ENCODE results near the gene NUDT6. TPM values are rescaled to one million over a fixed set of nuclear protein-coding genes. Genes with fewer than 3 reads are reported as not detected.

Gene NUDT6
- total RNA-seq, 1 donor from 2014 or later: 13.9 TPM

DNA sequence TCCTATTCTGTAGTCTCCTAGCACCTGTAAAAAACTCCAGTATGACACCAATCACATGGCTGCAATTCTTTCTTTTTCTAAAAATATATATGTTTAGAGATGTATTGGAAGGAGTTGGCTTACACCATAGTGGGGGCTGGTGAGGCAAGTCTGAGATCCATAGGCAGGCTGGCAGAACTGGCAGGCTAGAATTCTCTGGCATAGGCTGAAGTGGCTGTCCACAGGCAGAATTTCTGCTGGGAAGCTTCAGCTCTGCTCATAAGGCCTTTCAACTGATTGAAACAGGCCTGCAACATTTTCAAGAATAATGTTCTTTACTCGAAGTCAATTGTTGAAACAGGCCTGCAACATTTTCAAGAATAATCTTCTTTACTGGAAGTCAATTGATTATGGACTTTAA lies 58.8 kb downstream of the NUDT6 start:
- Histone ChIP-seq H3K27ac (replicated peaks) (no peak overlapping the region), H3K27me3 (ENCODE audit: low read depth) (no peaks in the 10 kb centered on the region), H3K36me3 (no peaks in the 10 kb centered on the region), H3K4me3 (no peak overlapping the region), H3K4me1 (peaks cover 19% of the 10 kb centered on the region), H3K9me3 (replicated peaks) (peaks cover 6% of the 10 kb centered on the region)
- TF ChIP-seq, protein P1, sequence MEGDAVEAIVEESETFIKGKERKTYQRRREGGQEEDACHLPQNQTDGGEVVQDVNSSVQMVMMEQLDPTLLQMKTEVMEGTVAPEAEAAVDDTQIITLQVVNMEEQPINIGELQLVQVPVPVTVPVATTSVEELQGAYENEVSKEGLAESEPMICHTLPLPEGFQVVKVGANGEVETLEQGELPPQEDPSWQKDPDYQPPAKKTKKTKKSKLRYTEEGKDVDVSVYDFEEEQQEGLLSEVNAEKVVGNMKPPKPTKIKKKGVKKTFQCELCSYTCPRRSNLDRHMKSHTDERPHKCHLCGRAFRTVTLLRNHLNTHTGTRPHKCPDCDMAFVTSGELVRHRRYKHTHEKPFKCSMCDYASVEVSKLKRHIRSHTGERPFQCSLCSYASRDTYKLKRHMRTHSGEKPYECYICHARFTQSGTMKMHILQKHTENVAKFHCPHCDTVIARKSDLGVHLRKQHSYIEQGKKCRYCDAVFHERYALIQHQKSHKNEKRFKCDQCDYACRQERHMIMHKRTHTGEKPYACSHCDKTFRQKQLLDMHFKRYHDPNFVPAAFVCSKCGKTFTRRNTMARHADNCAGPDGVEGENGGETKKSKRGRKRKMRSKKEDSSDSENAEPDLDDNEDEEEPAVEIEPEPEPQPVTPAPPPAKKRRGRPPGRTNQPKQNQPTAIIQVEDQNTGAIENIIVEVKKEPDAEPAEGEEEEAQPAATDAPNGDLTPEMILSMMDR (IDR thresholded peaks at IDR 0.05; ENCODE audit: borderline replicate concordance): no peak
- no peak for DNase-seq
- intact Hi-C loops (cut with micrococcal nuclease): no loop called here

DNA sequence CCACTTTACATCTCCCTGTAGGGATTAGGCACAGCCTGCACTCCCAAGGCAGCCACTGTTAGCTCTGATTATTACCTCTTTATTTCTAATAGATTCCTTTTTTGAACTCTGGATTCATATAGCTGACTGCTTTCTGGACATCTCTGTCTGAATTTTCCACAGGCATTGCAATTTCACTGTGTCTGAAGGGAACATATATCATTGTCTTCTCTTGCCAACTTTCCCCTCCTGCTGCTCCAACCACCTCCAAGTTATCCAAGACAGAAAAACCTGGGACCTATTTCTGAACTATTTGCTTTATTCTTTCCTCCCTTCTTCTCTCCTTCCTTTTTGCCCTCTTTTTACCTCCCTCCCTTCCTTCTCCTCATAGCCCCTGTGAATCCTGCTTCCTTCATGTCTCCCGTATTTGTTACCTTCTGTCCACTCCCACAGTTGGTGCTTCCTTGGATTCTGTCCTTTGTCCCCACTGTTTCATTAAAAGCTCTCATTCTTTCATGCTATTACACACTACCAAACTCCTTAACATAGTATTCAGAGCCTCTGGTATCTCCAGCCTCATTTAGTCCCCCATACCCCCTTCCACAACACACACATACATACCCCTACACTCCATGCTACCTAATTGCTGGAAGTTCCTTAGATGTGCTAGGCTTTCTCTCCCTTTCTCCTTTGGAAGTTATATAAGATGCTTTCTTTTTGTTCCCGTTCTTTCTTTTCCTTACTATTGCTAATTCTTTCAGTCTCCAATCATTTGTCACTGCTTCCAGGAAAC lies 61.0 kb downstream of the NUDT6 start:
- intact Hi-C loops (cut with micrococcal nuclease): no loop called here
- TF ChIP-seq, protein P1 (IDR thresholded peaks at IDR 0.05; ENCODE audit: borderline replicate concordance): no peak
- peaks cover 28% of the 10 kb centered on the region for H3K4me1 ChIP-seq

DNA sequence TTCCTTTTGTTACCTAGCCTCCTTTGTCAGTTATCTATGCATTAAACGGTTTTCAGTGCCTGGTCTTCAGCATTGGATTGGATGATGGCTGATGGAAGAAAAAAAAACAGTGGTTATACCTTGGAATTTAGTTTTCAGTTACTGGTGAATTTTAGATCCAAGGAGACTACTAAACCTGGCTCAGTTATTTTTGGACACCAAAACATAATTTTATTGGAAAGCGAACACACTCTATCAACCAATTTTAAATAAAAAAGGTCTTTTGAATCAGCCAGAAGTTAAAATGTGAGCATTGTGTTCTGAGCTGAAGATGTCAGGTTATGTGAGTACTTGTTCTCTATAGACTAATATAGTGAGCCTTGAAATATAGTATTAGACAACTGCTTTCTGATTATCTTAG lies 63.7 kb downstream of the NUDT6 start:
- H3K36me3 ChIP-seq: no peaks in the 10 kb centered on the region
- peaks cover 40% of the 10 kb centered on the region for H3K4me1 ChIP-seq
- no peak overlapping the region for H3K4me3 ChIP-seq
- DNase-seq: no peak
- no peak overlapping the region for H3K27ac ChIP-seq (replicated peaks)
- TF ChIP-seq, protein P1 (IDR thresholded peaks at IDR 0.05; ENCODE audit: borderline replicate concordance): no peak
- intact Hi-C loops (cut with micrococcal nuclease): no loop called here
- H3K27me3 ChIP-seq (ENCODE audit: low read depth): no peaks in the 10 kb centered on the region
- H3K9me3 ChIP-seq (replicated peaks): no peaks in the 10 kb centered on the region

More for the DNA sequence above, 61.0 kb downstream of the NUDT6 start:
- H3K4me3 ChIP-seq: no peak overlapping the region
- H3K27ac ChIP-seq (replicated peaks): no peak overlapping the region
- DNase-seq: no peak
- H3K27me3 ChIP-seq (ENCODE audit: low read depth): no peaks in the 10 kb centered on the region
- H3K36me3 ChIP-seq: no peaks in the 10 kb centered on the region
- no peaks in the 10 kb centered on the region for H3K9me3 ChIP-seq (replicated peaks)

DNA sequence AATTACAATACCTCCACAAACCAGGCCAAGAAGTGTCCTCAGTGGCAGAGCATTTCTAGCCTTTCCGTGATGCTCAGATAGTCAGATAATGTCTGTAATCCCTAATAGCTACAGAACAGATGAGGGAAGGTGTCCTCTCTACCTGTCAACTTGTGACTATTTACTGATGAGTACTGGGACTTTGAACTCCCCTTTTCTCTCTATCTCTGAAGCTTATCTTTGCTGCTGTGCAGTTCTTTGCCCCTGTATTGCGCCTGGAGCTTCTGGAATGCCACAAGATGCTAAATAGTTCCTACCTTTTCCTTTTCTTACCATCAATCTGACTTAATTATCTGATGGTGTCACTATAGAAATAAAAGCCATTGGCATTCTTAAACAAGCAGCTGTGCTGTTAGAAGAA lies 65.2 kb downstream of the NUDT6 start:
- intact Hi-C loops (cut with micrococcal nuclease): no loop called here
- H3K4me3 ChIP-seq: no peak overlapping the region
- H3K4me1 ChIP-seq: peaks cover 28% of the 10 kb centered on the region
- TF ChIP-seq, protein P1 (IDR thresholded peaks at IDR 0.05; ENCODE audit: borderline replicate concordance): no peak
- H3K9me3 ChIP-seq (replicated peaks): no peaks in the 10 kb centered on the region
- H3K27ac ChIP-seq (replicated peaks): no peak overlapping the region
- H3K27me3 ChIP-seq (ENCODE audit: low read depth): no peaks in the 10 kb centered on the region
- H3K36me3 ChIP-seq: no peaks in the 10 kb centered on the region
- DNase-seq: no peak

DNA sequence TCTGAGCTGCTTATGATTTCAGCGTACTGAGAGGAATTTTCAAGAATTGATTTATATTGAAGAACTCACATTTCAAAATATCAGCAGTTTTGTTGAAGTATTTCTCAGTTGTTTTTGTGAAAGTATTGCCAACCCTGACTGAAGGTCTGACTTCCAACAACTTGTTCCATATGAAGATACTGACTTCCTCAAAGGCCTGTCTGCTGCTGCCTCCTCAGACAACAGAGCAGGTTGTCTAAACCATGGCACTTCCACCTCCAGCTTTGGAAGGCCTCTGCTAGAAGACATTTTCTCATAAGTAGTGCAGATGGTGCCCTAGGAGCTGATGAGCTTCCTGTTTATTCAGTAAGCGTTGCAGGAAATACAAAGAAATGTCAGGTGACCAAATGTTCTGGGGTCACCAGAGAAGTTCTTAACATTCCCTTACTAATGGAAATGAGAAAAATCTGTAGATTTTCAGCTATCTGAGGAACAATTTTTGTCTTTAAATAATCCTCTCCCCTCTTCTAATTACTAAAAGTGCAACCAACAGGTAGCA lies 67.0 kb downstream of the NUDT6 start:
- Histone ChIP-seq H3K9me3 (replicated peaks) (no peaks in the 10 kb centered on the region), H3K4me3 (no peak overlapping the region), H3K27ac (replicated peaks) (peak overlapping the region; percentile 28), H3K4me1 (peaks cover 25% of the 10 kb centered on the region), H3K27me3 (ENCODE audit: low read depth) (no peaks in the 10 kb centered on the region), H3K36me3 (no peaks in the 10 kb centered on the region)
- TF ChIP-seq, protein P1 (IDR thresholded peaks at IDR 0.05; ENCODE audit: borderline replicate concordance): no peak
- intact Hi-C loops (cut with micrococcal nuclease): no loop called here
- DNase-seq: no peak
